ENCODE data around the gene PACSIN1.

PACSIN1 gene

GRCh38 chr6:34511915-34512737, 46.2 kb downstream of the PACSIN1 start:
- no peak for TF ChIP-seq TSHZ2 (CRISPR knock-in tag; IDR thresholded peaks at IDR 0.05)
- TF ChIP-seq, protein P1, sequence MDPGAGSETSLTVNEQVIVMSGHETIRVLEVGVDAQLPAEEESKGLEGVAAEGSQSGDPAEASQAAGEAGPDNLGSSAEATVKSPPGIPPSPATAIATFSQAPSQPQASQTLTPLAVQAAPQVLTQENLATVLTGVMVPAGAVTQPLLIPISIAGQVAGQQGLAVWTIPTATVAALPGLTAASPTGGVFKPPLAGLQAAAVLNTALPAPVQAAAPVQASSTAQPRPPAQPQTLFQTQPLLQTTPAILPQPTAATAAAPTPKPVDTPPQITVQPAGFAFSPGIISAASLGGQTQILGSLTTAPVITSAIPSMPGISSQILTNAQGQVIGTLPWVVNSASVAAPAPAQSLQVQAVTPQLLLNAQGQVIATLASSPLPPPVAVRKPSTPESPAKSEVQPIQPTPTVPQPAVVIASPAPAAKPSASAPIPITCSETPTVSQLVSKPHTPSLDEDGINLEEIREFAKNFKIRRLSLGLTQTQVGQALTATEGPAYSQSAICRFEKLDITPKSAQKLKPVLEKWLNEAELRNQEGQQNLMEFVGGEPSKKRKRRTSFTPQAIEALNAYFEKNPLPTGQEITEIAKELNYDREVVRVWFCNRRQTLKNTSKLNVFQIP (CRISPR knock-in tag; IDR thresholded peaks at IDR 0.05; ENCODE audit: borderline replicate concordance, low read depth): no peak
- no peak for TF ChIP-seq ESRRG (CRISPR knock-in tag; IDR thresholded peaks at IDR 0.05)
- no peak for TF ChIP-seq TOX (CRISPR knock-in tag; IDR thresholded peaks at IDR 0.05; ENCODE audit: borderline replicate concordance)
- no peak for TF ChIP-seq ZNF565 (CRISPR knock-in tag; conservative IDR thresholded peaks at IDR 0.05; ENCODE audit: low read depth)
- no peak for TF ChIP-seq PATZ1 (CRISPR knock-in tag; IDR thresholded peaks at IDR 0.05; ENCODE audit: borderline replicate concordance)
- TF ChIP-seq ISL1 (CRISPR knock-in tag; IDR thresholded peaks at IDR 0.05): no peak
- TF ChIP-seq BACH2 (CRISPR knock-in tag; IDR thresholded peaks at IDR 0.05; ENCODE audit: borderline replicate concordance): no peak

GRCh38 chr6:34512738-34513115, 46.9 kb downstream of the PACSIN1 start:
- ATAC-seq: no peak
- TF ChIP-seq ZNF8 (CRISPR knock-in tag; IDR thresholded peaks at IDR 0.05) (no peak), RARB (CRISPR knock-in tag; IDR thresholded peaks at IDR 0.05) (no peak), PATZ1 (CRISPR knock-in tag; IDR thresholded peaks at IDR 0.05; ENCODE audit: borderline replicate concordance) (no peak), PPARA (CRISPR knock-in tag; IDR thresholded peaks at IDR 0.05; ENCODE audit: borderline replicate concordance) (no peak), TCF4 (CRISPR knock-in tag; IDR thresholded peaks at IDR 0.05; ENCODE audit: borderline replicate concordance) (no peak), ZNF70 (CRISPR knock-in tag; IDR thresholded peaks at IDR 0.05) (no peak)

More at GRCh38 chr6:34511915-34512737, 46.2 kb downstream of the PACSIN1 start:
- ATAC-seq: no peak

DNA sequence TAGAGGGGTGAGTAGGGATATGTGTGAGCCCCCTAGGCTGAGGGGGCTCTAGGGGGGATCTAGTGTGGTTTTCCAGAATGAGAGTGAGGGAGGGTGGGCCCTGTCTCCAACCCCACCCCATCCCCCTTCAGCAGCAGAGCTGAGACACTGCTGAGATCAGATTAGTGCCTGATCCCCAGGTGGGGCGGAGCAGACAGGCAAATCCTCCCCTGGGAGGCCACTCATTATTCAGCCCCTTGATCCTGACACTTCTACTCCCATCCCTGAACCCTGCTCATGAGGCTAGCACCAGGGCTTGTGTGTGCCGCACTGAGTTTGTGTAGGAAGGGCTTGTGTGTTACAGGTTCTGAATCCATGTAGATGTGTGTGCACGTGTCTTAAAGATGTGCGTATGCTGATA, 47.8 kb downstream of the PACSIN1 start:
- ATAC-seq: no peak
- TF ChIP-seq PATZ1 (CRISPR knock-in tag; IDR thresholded peaks at IDR 0.05; ENCODE audit: borderline replicate concordance): no peak
- no peak for TF ChIP-seq TSHZ2 (CRISPR knock-in tag; IDR thresholded peaks at IDR 0.05)
- TF ChIP-seq ESRRG (CRISPR knock-in tag; IDR thresholded peaks at IDR 0.05): no peak
- TF ChIP-seq CSDC2 (CRISPR knock-in tag; IDR thresholded peaks at IDR 0.05): no peak
- TF ChIP-seq ZNF565 (CRISPR knock-in tag; conservative IDR thresholded peaks at IDR 0.05; ENCODE audit: low read depth): no peak

All from SK-N-SH treated with all-trans-retinoic acid at 6 μM for 48 hours (cell line).